NCI-H82 treated with DMSO at 0.1 percent for 48 hours (cell line): ENCODE measurements around the gene FAF1.
"Not testable (repeated sequence)": the region's sequence is repeated elsewhere in the genome, so short reads cannot be mapped to it uniquely, and the experiment has no call there.

Experiments used
- DNase-seq: peaks from one replicate; lab custom pipeline; 2025; ENCODE audit not compliant: unreplicated experiment; lab: John Stamatoyannopoulos, UW

The FAF1 gene

DNA sequence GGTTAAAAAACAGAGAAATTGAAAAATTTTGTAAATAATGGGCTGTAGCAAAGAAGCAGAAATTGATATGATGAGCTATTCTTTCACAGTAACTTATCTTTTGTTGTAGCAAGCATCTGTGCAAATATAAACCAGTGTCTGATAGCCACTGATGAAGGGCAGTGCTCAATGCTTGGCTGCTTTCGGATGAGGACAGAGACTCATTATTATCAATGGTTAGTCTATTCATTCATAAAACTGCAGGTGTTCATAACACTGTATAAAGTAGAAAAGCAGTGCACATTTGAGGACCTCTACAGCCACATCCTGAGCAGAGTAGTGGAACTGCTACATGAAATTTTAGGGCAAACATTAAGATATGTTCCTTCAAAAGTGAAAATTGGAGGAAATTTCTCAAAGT is 107.2 kb downstream of the FAF1 start:
- DNase-seq = no peak

DNA sequence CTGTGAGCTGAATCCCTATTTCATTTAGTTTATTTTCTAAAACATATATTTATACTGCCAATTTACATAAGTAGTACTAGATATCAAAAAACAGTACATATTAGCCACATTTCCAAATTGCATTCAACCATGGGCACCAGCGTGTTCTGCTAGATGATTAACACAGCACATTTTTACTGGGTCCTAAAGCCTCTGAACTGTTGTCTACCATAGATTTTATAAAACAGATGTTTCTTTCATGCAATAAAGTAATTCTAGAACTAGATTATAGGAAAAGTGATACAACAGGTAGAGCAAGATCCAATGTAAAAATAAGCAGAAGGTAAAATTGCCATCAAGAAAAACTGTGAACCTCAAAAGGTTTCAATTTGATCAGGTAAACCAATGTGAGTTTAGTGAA is 108.6 kb downstream of the FAF1 start:
- no peak for DNase-seq

GRCh38 chr1:50851034-50851433 is 109.0 kb downstream of the FAF1 start:
- no peak for DNase-seq

DNA sequence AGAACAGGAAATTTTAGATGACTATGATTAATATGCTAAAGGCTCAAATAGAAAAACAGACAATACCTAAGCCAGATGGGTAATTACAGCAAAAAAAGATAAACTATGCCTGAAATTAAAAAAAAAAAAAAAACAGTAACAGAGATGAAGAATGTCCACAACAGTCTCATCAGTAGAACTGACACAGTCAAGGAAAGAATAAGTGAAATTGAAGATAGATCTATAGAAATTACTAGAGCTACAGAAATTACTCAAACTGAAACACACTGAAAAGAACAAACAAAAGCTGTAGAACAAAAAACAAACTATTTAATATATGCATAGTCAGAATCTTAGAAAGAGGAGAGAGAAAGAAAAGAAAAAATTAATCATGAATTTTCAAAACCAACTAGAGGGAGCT is 112.8 kb downstream of the FAF1 start:
- DNase-seq = no peak

DNA sequence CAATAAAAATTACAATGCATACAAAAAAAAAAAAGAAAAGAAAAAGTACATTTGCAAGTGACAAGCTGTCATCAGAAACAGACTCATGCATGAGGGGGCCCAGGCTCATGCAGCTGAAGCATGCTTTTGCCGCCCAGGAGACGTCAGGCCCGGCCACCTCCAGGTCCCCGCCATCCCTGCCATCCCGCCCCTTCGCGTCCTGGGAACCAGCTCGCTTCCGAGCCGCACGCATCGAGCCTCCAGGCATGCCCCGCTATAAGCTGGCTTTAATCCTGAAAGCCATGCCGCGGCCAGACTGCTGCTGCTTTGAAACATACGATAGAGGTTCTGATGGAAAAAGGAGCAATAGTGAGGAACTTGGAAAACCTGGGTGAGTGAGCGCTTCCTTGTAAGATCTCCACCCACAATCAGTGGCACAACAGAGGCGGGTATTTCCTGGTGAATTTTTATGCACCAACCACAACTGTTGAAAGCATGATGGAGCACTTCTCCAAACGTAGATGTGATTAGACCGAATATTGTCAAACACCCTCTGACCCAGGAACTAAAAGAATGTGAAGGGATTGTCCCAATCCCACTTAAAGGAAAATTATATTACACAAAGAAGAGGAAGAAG is 113.7 kb downstream of the FAF1 start:
- DNase-seq = no peak

GRCh38 chr1:50841791-50842387 is 118.2 kb downstream of the FAF1 start:
- DNase-seq = no peak

DNA sequence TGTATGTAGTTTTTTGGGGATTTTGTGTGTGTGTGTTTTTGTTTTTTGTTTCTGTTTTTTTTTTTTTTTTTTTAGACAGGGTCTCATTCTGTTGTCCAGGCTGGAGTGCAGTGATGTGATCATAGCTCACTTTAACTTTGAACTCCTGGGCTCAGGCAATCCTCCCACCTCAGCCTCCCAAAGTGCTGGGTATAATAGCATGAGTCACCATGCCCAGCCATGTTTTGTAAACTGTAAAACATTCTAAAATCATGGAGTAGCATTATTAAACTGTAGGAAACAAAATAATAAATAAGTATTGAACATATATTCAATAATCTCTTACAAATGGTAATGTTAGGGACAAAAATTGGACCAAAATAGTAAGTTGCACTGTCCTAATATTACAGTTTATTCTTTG is 124.0 kb downstream of the FAF1 start:
- DNase-seq = no peak

DNA sequence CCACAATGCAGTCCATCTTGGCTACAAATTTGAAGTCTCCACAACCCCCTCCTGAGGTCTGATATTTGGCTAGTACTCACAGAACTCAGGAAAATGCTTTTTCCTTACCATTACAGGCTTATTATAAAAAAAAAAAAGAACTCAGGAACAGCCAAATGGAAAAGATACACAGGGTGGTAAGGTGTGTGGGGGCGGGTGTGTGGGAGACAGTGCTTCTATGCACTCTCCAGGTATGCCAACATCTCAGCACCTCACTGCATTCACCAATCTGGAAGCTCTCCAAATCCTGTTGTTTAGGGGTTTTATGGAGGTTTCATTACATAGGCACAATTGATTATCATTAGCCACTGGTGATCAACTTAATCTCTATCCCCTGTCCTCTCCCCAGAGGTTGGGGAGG is 126.9 kb downstream of the FAF1 start:
- no peak for DNase-seq

GRCh38 chr1:50832167-50832566 is 127.9 kb downstream of the FAF1 start:
- no peak for DNase-seq

- no peak for DNase-seq
Observed at GRCh38 chr1:50831300-50832061, 128.6 kb downstream of the FAF1 start.

DNA sequence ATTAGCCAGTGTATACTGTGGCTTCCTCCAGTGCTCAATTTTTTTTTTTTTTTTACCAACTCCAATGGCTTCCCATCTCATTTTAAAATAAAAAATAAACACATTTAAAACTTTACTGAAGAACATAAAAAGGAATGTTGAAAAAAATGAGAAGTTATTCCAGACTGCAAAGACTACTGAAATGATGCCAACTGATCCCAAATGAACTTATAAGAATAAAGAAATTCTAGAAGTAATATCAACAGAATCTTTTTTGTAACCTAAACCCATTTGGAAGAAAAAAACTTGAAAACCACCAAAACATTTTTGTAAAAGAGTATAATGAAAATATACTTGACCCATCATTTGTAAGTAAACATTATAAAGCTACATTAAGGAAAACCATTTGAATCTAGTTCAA is 129.4 kb downstream of the FAF1 start:
- no peak for DNase-seq

DNA sequence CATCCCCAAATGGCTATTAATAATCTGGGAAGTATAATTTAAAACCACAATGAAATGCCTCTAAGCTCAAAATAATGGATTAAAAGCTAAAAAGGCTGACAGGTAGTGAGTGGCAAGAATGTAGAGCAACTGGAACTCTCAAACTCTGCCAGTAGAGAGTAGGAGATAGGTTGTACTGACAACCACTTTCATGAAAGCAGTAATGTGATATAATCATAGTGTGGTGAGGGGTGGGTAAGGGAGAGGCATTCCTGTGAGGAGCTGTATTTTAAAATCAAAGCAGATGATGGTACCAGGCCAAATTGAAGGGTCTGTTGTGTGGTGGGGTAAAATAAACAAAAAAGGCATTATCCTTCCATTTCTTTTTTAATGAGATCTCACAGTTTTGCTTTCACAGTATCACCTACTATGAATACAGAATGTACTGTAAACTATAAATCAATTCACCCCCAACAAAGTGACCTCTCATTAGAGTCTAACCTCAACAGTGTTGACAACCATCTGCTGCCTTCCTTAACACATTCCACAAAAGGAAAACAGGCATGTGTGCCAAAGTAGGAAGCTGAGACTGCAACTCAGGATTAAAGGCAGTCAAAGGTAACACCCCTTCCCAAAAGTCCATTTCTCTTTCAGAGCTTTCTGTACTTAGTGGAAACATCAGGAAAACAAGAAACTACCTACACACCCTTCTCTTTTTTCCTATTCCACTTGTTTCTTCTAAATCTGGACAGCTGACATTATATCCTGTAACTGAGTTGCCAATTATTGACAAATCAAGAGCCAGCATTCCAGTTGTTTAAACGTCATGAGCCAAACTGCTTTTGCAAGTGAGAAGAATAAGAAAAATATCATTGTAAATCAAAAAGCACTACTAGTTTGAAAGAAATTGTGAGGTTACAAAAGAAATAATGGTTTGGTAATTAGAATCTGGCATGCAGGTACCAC is 130.8 kb downstream of the FAF1 start:
- DNase-seq = peak; percentile 35

DNA sequence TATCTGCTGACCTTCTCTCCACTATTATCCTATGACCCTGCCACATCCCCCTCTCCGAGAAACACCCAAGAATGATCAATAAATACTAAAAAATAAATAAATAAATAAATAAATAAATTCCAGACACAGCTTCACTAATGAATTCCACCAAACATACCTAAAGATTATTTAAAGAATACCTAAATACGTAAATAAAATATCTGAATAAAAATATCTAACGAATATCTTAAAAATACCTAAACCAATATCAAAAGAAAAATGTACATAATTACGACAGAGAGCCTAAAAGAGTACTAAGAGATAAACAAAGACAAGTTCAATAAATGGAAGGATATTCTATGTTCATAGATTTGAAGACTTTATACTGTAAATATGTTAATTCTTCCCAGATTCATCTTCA is 132.5 kb downstream of the FAF1 start:
- no peak for DNase-seq

- not testable (repeated sequence) for DNase-seq
Observed at GRCh38 chr1:50826792-50827191, 133.3 kb downstream of the FAF1 start.

DNA sequence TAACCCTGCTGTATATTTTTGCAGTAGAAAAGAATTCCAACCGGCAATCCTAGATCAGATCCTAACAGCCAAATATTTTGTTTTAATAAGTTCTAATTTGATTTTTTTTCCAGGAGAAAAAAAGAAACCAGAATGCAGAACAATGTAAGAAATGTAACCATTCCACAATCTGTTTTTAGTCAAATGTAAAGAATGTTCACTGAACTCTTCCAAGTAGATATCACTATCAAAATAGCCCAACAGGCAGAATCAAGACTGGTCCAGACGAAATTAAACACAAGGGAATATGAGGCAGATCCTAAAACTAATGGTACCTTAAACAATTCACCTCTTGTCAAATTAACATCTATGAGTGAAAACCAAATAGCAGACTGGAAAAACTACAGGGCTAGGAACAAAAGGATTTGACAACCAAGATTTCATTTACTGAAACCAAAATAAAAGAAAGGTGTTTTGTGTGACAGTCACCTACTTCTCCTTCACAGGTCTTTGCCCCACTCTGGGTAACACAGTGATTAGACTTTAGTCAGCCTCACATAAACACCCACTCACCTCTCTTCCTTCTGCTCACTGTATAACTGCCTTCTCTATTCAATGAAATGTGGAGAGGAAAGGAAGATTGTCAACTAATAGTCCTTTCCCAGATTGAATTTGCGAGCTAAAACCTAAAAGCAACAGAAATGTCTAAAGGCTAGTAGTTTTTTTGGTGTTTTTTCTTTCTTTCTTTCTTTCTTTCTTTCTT is 137.9 kb downstream of the FAF1 start:
- DNase-seq = no peak

- DNase-seq = no peak
Observed at GRCh38 chr1:50820545-50820944, 139.5 kb downstream of the FAF1 start.

DNA sequence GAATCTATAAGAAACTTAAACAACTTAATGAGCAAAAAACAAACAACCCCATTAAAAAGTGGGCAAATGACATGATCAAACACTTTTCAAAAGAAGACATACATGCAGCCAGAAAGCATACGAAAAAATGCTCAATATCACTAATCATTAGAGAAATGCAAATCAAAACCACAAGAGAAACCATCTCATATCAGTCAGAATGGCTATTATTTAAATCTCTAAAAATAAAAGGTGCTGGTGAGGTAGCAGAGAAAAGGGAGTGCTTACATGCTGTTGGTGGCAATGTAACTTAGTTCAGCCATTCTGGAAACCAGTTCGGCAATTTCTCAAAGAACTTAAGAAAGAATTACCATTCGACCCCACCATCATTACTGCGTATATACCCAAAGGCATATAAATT is 147.7 kb downstream of the FAF1 start:
- no peak for DNase-seq

- DNase-seq = no peak
Observed at GRCh38 chr1:50808296-50808695, 151.8 kb downstream of the FAF1 start.

DNA sequence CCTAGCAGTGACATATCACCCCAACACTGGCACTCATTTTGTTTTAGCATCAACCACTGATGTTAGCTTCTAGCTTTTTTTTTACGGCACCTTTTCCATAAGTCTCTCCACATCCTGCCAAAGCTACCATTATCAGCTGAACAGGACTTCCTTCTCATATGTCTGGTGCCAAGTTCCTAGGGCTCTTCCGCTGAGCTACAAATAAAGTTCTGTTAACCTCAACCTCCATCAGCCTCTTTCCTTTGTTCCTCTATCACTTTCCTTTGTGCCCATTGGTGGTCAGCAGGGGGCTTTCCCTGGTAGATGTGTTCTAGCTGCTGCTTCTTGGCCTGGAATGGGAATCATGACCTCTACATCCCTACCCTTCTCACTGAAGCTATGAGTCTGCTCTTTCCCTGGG is 163.8 kb downstream of the FAF1 start:
- no peak for DNase-seq

DNA sequence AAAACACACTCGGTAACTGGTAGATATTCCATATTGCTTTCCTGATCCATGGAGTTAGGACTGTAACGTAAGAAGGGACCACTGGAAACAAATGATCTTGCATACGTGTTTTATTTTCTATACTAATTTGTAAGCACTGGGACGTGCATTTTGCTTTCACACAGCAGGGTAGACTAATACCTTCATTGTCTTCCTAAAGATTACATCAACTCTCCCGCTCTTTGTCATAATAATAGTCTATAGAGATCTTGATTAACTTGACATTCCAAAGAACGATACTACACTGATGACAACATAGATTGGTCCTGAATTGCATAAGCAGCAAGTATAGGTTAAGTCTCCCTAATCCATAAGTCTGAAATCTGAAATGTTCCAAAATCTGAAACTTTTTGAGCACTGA is 166.5 kb downstream of the FAF1 start:
- no peak for DNase-seq

GRCh38 chr1:50787266-50787665 is 172.8 kb downstream of the FAF1 start:
- DNase-seq = peak; percentile 86
